Measurements from ENCODE around the gene DNM3. TPM values are rescaled to one million over a fixed set of nuclear protein-coding genes. Genes with fewer than 3 reads are reported as not detected.
A peak's percentile ranks its signal among the peaks of the same experiment; 100 is the strongest.

The DNM3 gene
- total and polyA plus RNA-seq, 9 donors = 2.2 to 7.0 (median 3.9) TPM

- Histone ChIP-seq H3K27ac (ENCODE audit: low read length) (no peak overlapping the region), H3K4me1 (ENCODE audit: control insufficient read depth, insufficient read depth, low read length) (no peaks in the 10 kb centered on the region), H3K36me3 (ENCODE audit: control insufficient read depth, insufficient read depth, low read length) (no peaks in the 10 kb centered on the region), H3K27me3 (ENCODE audit: control insufficient read depth, insufficient read depth, low read length) (no peaks in the 10 kb centered on the region), H3K4me3 (ENCODE audit: low read length) (no peak overlapping the region), H3K9me3 (replicated peaks; ENCODE audit: control insufficient read depth, low read depth, low read length) (no peaks in the 10 kb centered on the region)
- DNase-seq = no peak
- WGBS (ENCODE audit: insufficient coverage) = no CpG with 5 or more reads among the region's 5 CpGs
Observed at GRCh38 chr1:172172352-172172831, 331.1 kb downstream of the DNM3 start.

DNA sequence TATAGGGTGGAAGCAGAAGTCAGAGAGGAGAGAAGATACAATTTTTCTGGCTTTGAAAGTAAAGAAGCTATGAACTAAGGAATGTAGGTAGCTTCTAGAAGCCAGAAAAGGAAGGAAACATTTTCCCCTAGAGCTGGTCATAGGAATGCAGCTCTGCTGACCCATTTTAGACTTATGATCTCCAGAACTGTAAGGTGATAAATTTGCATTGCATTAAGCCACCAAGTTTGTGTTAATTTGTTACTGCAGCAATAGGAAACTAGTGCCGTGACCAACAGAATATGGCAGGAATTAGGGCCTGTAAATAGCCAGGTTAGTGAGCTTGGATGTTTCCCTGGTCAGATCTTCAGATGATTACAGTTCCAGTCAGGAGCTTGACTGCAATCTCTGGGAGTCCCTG is 334.9 kb downstream of the DNM3 start:
- no peak overlapping the region for H3K27ac ChIP-seq (ENCODE audit: low read length)
- WGBS (ENCODE audit: insufficient coverage) = 73% methylated on average over 1 of the region's 1 CpG
- no peaks in the 10 kb centered on the region for H3K36me3 ChIP-seq (ENCODE audit: control insufficient read depth, insufficient read depth, low read length)
- no peak for DNase-seq
- no peaks in the 10 kb centered on the region for H3K27me3 ChIP-seq (ENCODE audit: control insufficient read depth, insufficient read depth, low read length)
- H3K4me3 ChIP-seq (ENCODE audit: low read length) = no peak overlapping the region
- peaks cover 3% of the 10 kb centered on the region for H3K4me1 ChIP-seq (ENCODE audit: control insufficient read depth, insufficient read depth, low read length)
- no peaks in the 10 kb centered on the region for H3K9me3 ChIP-seq (replicated peaks; ENCODE audit: control insufficient read depth, low read depth, low read length)

DNA sequence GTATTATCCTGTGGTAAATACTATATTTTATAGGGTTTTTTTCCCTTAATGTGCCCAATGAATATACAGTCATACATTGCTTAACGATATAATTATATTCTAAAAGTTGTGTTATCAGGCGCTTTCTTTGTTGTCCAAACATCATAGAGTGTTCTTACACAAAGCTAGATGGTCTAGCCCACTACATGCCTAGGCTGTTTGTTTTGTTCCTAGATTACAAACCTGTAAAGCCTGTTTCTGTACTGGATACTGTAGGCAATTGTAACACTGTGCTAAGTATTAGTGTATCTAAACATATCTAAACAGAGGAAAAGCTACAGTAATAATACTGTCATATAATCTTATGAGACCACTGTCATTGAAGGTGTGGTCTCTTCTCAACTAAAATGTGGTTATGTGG is 336.6 kb downstream of the DNM3 start:
- Histone ChIP-seq H3K27ac (ENCODE audit: low read length) (no peak overlapping the region), H3K4me1 (ENCODE audit: control insufficient read depth, insufficient read depth, low read length) (peaks cover 3% of the 10 kb centered on the region), H3K4me3 (ENCODE audit: low read length) (no peak overlapping the region), H3K9me3 (replicated peaks; ENCODE audit: control insufficient read depth, low read depth, low read length) (no peaks in the 10 kb centered on the region), H3K36me3 (ENCODE audit: control insufficient read depth, insufficient read depth, low read length) (no peaks in the 10 kb centered on the region), H3K27me3 (ENCODE audit: control insufficient read depth, insufficient read depth, low read length) (no peaks in the 10 kb centered on the region)
- no CpG with 5 or more reads among the region's 2 CpGs for WGBS (ENCODE audit: insufficient coverage)
- DNase-seq = no peak

DNA sequence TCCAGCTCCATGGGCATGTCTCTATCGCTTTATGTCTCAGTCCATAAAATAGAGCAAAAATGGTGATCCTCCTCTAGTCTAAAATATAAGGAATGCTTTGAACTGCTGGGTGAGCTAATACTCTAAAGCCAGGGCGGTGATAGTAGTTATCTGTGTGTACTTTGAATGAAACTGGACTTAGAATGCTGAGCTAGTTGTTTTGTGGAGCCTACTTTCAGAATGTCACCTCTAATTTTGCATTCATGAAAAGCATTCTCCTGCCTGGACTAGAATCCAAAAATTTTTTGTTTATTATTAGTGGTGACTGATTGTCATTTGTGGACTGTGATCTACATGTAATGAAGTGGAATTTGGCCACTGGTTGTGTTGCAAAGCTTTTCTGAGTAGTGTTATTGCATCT is 337.6 kb downstream of the DNM3 start:
- 80% methylated on average over 1 of the region's 2 CpGs for WGBS (ENCODE audit: insufficient coverage)
- no peak overlapping the region for H3K27ac ChIP-seq (ENCODE audit: low read length)
- H3K9me3 ChIP-seq (replicated peaks; ENCODE audit: control insufficient read depth, low read depth, low read length) = no peaks in the 10 kb centered on the region
- no peaks in the 10 kb centered on the region for H3K27me3 ChIP-seq (ENCODE audit: control insufficient read depth, insufficient read depth, low read length)
- H3K36me3 ChIP-seq (ENCODE audit: control insufficient read depth, insufficient read depth, low read length) = no peaks in the 10 kb centered on the region
- H3K4me1 ChIP-seq (ENCODE audit: control insufficient read depth, insufficient read depth, low read length) = peaks cover 6% of the 10 kb centered on the region
- no peak for DNase-seq
- H3K4me3 ChIP-seq (ENCODE audit: low read length) = no peak overlapping the region

DNA sequence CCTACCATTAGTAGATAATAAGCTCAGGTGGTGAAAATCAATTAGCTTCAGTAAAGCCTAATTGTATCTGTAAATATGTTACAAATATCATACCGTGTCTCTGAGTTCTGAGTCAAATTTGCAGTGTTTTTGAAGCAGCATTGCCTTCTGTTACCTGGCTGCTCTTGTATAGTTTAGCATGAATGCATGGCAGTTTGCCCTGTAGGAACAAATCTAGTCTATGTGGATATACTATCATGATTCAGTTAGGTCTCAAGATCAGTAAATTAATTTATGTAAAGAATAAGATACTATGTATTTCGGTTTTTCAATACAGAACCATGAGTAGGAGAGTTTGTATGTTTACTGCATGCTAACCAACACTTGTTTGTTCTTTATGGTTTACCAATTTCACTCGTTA is 338.6 kb downstream of the DNM3 start:
- Histone ChIP-seq H3K4me3 (ENCODE audit: low read length) (no peak overlapping the region), H3K36me3 (ENCODE audit: control insufficient read depth, insufficient read depth, low read length) (no peaks in the 10 kb centered on the region), H3K9me3 (replicated peaks; ENCODE audit: control insufficient read depth, low read depth, low read length) (no peaks in the 10 kb centered on the region), H3K27ac (ENCODE audit: low read length) (peak overlapping the region; percentile 95), H3K4me1 (ENCODE audit: control insufficient read depth, insufficient read depth, low read length) (peaks cover 11% of the 10 kb centered on the region), H3K27me3 (ENCODE audit: control insufficient read depth, insufficient read depth, low read length) (no peaks in the 10 kb centered on the region)
- peak; percentile 61 for DNase-seq
- no CpG with 5 or more reads among the region's 3 CpGs for WGBS (ENCODE audit: insufficient coverage)

- Histone ChIP-seq H3K27ac (ENCODE audit: low read length) (peak overlapping the region; percentile 95), H3K27me3 (ENCODE audit: control insufficient read depth, insufficient read depth, low read length) (no peaks in the 10 kb centered on the region), H3K36me3 (ENCODE audit: control insufficient read depth, insufficient read depth, low read length) (no peaks in the 10 kb centered on the region), H3K4me3 (ENCODE audit: low read length) (peak overlapping the region; percentile 11), H3K4me1 (ENCODE audit: control insufficient read depth, insufficient read depth, low read length) (peaks cover 12% of the 10 kb centered on the region), H3K9me3 (replicated peaks; ENCODE audit: control insufficient read depth, low read depth, low read length) (no peaks in the 10 kb centered on the region)
- DNase-seq = peak; percentile 92
- WGBS (ENCODE audit: insufficient coverage) = no CpG with 5 or more reads among the region's 4 CpGs
Observed at GRCh38 chr1:172180501-172181285, 339.4 kb downstream of the DNM3 start.

- H3K4me3 ChIP-seq (ENCODE audit: low read length) = no peak overlapping the region
Observed at GRCh38 chr1:172184506-172185191, 343.4 kb downstream of the DNM3 start.

DNA sequence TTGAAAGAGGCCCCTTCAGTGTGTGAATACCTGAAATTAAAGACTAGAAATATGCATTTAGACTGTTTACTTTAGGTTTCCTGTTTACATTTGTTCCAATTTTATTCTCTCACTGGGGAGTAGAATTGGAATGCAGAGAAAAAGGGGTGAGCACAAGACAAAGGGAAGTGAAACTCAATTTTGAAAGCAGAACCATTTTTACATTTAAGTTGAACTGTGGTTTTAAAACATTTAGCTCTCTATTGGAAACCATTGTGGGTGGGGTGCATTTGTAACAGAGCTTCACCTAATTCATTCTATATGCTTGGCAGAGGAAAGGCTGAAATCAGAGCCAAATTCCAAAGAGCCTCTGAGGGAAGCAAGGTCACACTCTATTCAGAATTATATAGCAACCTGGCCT is 343.9 kb downstream of the DNM3 start:
- peak; percentile 97 for DNase-seq
- Histone ChIP-seq H3K4me1 (ENCODE audit: control insufficient read depth, insufficient read depth, low read length) (peaks cover 12% of the 10 kb centered on the region), H3K4me3 (ENCODE audit: low read length) (no peak overlapping the region), H3K27me3 (ENCODE audit: control insufficient read depth, insufficient read depth, low read length) (no peaks in the 10 kb centered on the region), H3K27ac (ENCODE audit: low read length) (peak overlapping the region; percentile 90), H3K36me3 (ENCODE audit: control insufficient read depth, insufficient read depth, low read length) (no peaks in the 10 kb centered on the region), H3K9me3 (replicated peaks; ENCODE audit: control insufficient read depth, low read depth, low read length) (no peaks in the 10 kb centered on the region)

More at GRCh38 chr1:172184506-172185191, 343.4 kb downstream of the DNM3 start:
- no peaks in the 10 kb centered on the region for H3K36me3 ChIP-seq (ENCODE audit: control insufficient read depth, insufficient read depth, low read length)
- H3K27ac ChIP-seq (ENCODE audit: low read length) = peak overlapping the region; percentile 90
- peaks cover 12% of the 10 kb centered on the region for H3K4me1 ChIP-seq (ENCODE audit: control insufficient read depth, insufficient read depth, low read length)
- no peaks in the 10 kb centered on the region for H3K9me3 ChIP-seq (replicated peaks; ENCODE audit: control insufficient read depth, low read depth, low read length)
- 10% methylated on average over 2 of the region's 4 CpGs for WGBS (ENCODE audit: insufficient coverage)
- H3K27me3 ChIP-seq (ENCODE audit: control insufficient read depth, insufficient read depth, low read length) = no peaks in the 10 kb centered on the region
- peak; percentile 83 for DNase-seq

DNA sequence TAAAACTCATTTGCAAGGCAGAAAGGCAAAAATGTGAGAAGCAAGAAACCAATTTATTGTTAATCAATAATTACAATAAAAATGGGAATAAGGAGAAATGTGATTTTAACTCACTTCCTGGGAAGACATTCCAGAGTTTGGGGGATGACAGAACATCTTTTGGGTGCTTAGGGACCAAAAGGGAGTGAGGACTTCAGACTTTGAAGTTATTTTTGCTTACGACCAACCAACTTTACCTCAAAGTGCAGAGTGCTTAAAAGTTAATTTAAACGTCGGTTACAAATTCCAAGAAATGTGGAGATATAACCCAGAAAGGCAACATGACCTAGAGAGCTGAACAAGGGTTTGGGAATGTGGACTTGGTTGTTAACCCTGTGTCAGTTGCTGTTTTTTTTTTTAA is 344.7 kb downstream of the DNM3 start:
- Histone ChIP-seq H3K27ac (ENCODE audit: low read length) (peak overlapping the region; percentile 90), H3K4me1 (ENCODE audit: control insufficient read depth, insufficient read depth, low read length) (peaks cover 9% of the 10 kb centered on the region), H3K4me3 (ENCODE audit: low read length) (no peak overlapping the region), H3K27me3 (ENCODE audit: control insufficient read depth, insufficient read depth, low read length) (no peaks in the 10 kb centered on the region), H3K9me3 (replicated peaks; ENCODE audit: control insufficient read depth, low read depth, low read length) (no peaks in the 10 kb centered on the region), H3K36me3 (ENCODE audit: control insufficient read depth, insufficient read depth, low read length) (no peaks in the 10 kb centered on the region)
- DNase-seq = peak; percentile 56
- whole genome bisulfite sequencing (ENCODE audit: insufficient coverage) = no CpG with 5 or more reads among the region's 3 CpGs

- no peak for DNase-seq
- no peaks in the 10 kb centered on the region for H3K36me3 ChIP-seq (ENCODE audit: control insufficient read depth, insufficient read depth, low read length)
- WGBS (ENCODE audit: insufficient coverage) = 80% methylated on average over 1 of the region's 3 CpGs
- peaks cover 2% of the 10 kb centered on the region for H3K4me1 ChIP-seq (ENCODE audit: control insufficient read depth, insufficient read depth, low read length)
- H3K27me3 ChIP-seq (ENCODE audit: control insufficient read depth, insufficient read depth, low read length) = no peaks in the 10 kb centered on the region
- H3K4me3 ChIP-seq (ENCODE audit: low read length) = no peak overlapping the region
- peaks cover 19% of the 10 kb centered on the region for H3K9me3 ChIP-seq (replicated peaks; ENCODE audit: control insufficient read depth, low read depth, low read length)
- H3K27ac ChIP-seq (ENCODE audit: low read length) = no peak overlapping the region
Observed at GRCh38 chr1:172201572-172201971, 360.3 kb downstream of the DNM3 start.

Measured in muscle of leg (tissue), 11 donors.